Measurements from ENCODE around the gene SLIT1.

The SLIT1 gene

GRCh38 chr10:97099868-97100267, 85.9 kb downstream of the SLIT1 start:
- H3K4me3 ChIP-seq (ENCODE audit: low read length): no peak overlapping the region
- DNase-seq (ENCODE audit: low read depth): no peak
- TF ChIP-seq, protein P1, sequence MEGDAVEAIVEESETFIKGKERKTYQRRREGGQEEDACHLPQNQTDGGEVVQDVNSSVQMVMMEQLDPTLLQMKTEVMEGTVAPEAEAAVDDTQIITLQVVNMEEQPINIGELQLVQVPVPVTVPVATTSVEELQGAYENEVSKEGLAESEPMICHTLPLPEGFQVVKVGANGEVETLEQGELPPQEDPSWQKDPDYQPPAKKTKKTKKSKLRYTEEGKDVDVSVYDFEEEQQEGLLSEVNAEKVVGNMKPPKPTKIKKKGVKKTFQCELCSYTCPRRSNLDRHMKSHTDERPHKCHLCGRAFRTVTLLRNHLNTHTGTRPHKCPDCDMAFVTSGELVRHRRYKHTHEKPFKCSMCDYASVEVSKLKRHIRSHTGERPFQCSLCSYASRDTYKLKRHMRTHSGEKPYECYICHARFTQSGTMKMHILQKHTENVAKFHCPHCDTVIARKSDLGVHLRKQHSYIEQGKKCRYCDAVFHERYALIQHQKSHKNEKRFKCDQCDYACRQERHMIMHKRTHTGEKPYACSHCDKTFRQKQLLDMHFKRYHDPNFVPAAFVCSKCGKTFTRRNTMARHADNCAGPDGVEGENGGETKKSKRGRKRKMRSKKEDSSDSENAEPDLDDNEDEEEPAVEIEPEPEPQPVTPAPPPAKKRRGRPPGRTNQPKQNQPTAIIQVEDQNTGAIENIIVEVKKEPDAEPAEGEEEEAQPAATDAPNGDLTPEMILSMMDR (conservative IDR thresholded peaks at IDR 0.05; ENCODE audit: low read length): no peak

GRCh38 chr10:97099089-97099488, 86.7 kb downstream of the SLIT1 start:
- H3K4me3 ChIP-seq (ENCODE audit: low read length): no peak overlapping the region
- TF ChIP-seq, protein P1 (conservative IDR thresholded peaks at IDR 0.05; ENCODE audit: low read length): no peak
- DNase-seq (ENCODE audit: low read depth): no peak

DNA sequence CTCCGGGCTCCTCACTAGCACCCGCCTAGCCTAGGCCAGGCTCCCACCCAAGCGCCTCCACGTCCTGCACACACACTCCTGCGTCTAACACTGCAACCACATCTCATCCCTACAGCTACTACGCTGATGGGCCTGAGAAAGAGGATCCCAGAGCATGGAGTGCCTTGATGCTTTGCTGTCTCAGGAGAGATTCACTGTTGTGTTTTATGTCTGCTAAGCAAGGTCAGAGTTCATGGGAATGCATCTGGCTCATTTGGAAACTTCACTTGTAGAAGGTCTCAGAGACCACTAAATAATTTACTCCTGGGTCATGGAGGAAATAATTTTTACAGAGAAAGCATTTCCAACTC, 88.7 kb downstream of the SLIT1 start:
- no peak overlapping the region for H3K4me3 ChIP-seq (ENCODE audit: low read length)
- DNase-seq (ENCODE audit: low read depth): no peak
- TF ChIP-seq, protein P1 (conservative IDR thresholded peaks at IDR 0.05; ENCODE audit: low read length): no peak

DNA sequence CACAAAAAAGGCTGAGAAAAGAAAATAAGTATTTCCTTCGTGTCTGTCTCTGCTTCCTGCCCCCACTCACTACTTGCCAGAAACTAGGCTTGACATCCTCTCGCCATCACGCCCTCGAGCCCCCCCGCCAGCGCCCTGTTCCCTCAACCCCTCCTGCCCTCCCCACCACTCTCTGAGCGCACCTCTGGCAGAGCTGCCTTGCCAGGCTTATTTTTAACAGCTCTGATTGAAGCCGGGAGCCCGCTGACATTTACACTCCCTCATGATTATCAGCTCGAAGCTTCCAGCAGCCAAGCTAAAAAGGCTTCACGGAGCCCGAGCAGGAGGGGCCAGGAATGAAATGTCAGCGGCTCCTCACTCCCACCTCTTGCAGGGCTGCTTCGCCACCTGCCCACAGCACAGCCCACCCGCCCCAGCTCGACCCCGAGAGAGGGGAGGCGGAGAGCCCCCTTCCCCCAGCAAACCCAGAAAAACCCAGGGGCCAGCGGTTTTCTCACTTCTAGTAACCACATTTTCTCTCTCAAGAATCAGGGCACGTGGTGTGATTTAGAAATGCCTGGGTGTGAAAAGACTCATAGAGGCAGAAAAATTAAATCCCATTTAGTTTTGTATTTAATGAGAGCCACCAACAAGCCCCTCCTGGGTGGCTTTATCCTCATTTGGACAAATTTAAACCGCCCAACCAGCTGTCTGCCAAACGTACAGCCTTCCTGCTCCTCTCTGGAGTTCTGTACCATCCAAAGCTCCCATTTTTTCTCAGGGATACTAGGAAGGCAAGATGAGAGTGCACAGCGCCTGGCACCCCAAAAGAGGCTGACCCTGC, 89.3 kb downstream of the SLIT1 start:
- DNase-seq (ENCODE audit: low read depth): no peak
- no peak overlapping the region for H3K4me3 ChIP-seq (ENCODE audit: low read length)
- TF ChIP-seq, protein P1 (conservative IDR thresholded peaks at IDR 0.05; ENCODE audit: low read length): no peak

DNA sequence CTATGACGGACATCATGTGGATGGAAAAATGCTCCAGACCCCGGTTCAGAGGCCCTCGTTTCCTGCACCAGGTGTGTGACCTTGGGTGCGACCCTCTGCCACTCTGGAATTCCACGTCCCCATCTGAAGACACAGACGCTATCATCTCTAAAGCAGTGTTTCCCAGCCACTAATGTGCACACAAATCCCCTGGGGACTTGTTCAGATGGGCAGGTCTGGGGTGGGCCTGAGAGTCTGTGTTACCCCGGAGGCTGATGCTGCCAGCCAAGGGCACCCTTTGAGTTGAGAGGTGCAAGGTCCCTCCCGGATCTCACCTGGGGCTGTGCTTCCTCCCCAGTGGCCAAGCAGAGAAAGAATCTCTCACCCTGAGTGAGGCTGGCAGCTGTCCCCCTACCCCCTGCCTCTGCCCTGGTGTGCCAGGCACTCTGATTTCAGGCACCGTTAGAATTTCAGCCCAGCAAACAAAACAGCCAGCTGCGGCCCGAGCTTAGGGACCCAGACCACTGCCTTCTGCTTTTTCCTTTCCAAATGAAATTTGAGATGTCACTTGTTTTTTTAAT, 90.0 kb downstream of the SLIT1 start:
- TF ChIP-seq, protein P1 (conservative IDR thresholded peaks at IDR 0.05; ENCODE audit: low read length): no peak
- DNase-seq (ENCODE audit: low read depth): no peak
- H3K4me3 ChIP-seq (ENCODE audit: low read length): no peak overlapping the region

- no peak overlapping the region for H3K4me3 ChIP-seq (ENCODE audit: low read length)
- TF ChIP-seq, protein P1 (conservative IDR thresholded peaks at IDR 0.05; ENCODE audit: low read length): no peak
- DNase-seq (ENCODE audit: low read depth): no peak
Observed at GRCh38 chr10:97090644-97091043, 95.1 kb downstream of the SLIT1 start.

GRCh38 chr10:97090035-97090434, 95.7 kb downstream of the SLIT1 start:
- TF ChIP-seq, protein P1 (conservative IDR thresholded peaks at IDR 0.05; ENCODE audit: low read length): no peak
- H3K4me3 ChIP-seq (ENCODE audit: low read length): no peak overlapping the region
- no peak for DNase-seq (ENCODE audit: low read depth)
